Endothelial cell of hepatic sinusoid (primary cell): ENCODE measurements around the gene AK3.
"Not testable (repeated sequence)": the region's sequence is repeated elsewhere in the genome, so short reads cannot be mapped to it uniquely, and the experiment has no call there.

ENCODE experiments used
- in situ Hi-C: cut with HindIII; loops from 2 replicates; pipeline ENCODE4 v1.10.0; 2017; ENCODE audit warnings: low sequenced_read_pairs

Gene AK3

DNA sequence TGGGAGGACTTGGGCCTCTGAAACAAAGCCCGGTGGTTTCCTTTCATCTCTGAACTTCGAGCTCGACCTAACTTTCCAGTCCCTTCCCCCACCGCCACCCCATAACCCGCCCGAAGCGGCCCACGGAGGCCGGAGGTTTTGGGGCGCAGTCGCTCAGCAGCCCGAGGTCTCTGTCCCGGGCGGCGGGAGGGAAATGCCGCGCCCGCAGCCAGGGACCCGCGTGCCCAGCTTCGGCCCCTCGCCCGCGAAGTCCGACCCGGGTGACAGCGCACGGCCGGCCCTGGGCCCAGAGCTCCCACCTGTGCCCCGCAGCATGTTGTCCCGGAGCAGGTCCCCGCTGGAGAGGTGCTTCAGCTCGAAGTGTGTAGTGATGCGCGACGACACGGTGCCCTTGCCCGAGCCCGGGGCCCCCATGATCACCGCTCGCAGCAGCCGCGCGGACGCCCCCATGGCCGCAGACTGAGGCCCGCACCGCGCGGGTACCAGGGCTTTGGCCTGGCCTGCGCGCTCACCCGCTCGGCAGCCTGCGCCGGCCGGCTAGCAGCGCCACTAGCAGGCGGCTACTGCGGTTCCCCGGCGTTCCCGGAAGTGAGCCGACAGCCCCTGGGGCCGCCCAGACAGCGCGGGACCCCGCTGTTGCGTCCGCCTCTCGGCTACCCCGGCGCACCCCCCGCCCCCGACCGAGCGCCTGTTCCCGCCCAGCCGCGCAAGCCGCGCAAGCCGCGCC, at the start of gene AK3:
Gene AK3, minus strand, starts transcription at position 565 of the 727 bp plus-strand sequence. Its CDS starts 115 bp downstream, at position 450.
- in situ Hi-C loops: no loop called here

DNA sequence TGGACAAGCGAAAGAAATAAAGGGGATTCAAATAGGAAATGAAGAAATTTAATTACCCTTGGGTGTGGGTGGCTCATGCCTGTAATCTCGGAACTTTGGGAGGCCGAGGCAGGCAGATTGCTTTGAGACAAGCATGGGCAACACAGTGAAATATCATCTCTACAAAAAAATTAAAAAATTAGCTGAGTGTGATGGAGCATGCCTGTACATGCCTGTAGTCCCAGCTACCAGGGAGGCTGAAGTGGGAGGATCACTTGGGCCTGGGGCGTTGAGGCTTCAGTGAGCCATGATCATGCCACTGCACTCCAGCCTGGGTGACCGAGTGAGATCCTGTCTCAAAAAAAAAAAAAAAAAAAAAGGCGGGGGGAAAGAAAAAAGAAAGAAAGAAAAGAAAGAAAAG, 47.7 kb upstream of the AK3 start:
- in situ Hi-C loops: no loop called here

DNA sequence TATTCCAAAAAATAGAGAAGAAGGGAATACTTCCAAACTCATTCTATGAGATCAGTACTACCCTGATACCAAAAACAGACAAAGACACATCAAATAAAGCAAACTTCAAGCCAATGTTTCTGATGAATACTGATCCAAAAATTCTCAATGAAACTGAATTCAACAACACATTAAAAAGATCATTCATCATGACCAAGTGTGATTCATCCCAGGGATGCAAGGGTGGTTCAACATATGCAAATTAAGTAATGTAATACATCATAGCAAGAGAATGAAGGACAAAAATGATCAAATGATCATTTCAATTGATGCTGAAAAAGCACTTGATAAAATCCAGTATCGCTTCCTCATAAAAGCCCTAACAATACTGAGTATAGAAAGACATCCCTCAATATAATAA, 46.9 kb upstream of the AK3 start:
- in situ Hi-C loops: no loop called here

DNA sequence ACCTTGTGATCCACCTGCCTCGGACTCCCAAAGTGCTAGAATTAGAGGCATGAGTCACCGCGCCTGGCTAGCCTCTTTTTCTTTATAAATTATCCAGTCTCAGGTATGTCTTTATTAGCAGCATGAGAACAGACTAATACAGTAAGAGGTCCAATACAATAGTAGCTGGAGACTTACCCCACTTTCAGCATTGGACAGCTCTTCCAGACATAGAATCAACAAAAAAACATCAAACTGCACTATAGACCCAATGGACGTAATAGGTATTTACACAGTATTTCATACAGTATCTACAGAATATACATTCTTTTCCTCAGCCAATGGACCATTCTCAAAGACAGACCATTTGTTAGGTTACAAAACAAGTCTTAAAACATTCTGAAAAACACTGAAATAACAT, 45.6 kb upstream of the AK3 start:
- in situ Hi-C loops: no loop called here

DNA sequence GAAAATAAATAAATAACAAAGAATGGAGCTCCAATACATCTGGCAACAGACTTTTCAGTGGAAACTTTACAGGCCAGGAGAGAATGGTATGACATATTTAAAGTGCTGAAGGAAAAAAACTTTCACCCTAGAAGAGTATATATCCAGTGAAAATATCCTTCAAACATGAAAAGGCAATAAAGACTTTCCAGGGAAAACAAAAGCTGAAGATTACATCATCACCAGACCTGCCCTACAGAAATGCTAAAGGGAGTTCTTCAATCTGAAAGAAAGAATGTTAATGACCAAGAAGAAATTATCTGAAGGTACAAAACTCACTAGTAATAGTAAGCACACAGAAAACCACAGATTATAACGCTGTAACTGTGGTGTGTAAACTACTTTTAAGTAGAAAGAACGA, 43.4 kb upstream of the AK3 start:
- in situ Hi-C loops: no loop called here

DNA sequence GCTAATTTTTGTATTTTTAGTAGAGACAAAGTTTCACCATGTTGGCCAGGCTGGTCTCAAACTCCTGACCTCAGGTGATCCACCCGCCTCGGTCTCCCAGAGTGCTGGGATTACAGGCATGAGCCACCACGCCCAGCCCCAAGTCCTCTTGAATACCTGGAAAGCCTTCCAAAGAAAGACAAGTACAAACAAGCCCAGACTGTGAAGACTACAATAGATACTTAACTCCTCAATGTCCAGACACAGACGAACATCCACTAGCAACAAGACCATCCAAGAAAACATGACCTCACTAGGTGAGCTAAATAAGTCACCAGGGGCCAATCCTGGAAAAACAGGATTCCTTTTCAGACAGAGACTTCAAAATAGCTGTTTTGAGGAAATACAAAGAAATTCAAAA, 42.2 kb upstream of the AK3 start:
- in situ Hi-C loops: not testable (repeated sequence)

DNA sequence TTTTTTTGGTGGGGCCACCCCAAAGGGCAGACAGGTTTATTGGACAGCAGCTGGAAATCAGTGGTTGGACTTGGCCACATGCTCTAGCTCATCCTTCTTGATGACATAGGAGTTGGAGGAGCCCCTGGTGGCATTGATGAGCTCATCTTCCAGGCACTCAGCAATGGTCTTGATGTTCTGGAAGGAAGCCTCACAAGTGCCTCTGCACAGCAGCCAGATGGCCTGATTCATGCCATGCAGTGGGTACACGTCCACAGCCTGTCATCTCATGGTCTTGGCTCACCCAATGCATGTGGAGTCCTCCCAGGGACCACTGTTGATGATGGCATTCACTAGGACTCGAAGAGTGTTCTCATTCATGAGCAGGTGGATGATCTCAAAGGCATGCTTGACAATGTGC, 40.4 kb upstream of the AK3 start:
- in situ Hi-C loops: no loop called here

DNA sequence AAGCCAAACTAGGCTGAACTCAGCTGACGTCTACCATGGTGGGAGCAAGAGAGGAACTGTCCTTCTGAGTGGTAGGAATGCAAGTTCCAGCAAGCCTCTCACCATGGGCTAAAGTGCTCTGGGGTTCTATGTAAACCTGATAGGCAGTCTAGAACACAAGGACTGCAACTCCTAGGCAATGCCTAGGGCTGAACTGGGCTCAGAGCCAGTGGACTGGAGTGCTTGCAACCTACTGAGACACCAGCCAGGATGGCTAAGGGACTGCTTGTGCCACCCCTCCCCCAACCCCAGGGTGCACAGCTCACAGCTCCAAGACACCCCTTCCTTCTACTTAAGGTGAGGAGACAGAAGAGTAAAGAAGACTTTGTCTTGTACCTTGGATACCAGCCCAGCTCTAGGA, 39.6 kb upstream of the AK3 start:
- in situ Hi-C loops: no loop called here

DNA sequence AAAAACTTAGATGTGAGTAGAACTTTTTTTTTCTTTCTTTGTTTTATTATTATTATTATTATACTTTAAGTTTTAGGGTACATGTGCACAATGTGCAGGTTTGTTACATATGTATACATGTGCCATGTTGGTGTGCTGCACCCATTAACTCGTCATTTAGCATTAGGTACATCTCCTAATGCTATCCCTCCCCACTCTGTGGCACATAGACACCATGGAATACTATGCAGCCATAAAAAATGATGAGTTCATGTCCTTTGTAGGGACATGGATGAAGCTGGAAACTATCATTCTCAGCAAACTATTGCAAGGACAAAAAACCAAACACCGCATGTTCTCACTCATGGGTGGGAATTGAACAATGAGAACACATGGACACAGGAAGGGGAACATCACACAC, 34.0 kb upstream of the AK3 start:
- in situ Hi-C loops: not testable (repeated sequence)

DNA sequence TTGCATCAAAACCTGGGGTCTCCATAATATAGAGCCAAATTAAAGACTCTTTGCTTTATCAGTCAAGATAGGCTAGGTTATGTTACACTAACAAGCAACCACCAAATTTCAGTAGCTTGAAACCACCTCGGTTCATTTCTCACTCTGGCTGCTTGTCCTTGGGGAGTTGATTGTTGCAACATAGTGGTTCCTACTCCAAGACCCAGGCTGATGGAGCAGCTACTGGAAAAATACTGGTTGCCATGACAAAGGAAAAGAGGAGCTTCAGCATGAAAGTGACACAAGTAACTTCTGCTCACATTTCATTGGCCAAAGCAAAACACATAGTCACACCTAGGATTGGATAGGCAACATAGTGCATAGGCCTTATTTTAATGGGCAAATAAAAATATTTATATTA, 33.2 kb upstream of the AK3 start:
- in situ Hi-C loops: no loop called here

DNA sequence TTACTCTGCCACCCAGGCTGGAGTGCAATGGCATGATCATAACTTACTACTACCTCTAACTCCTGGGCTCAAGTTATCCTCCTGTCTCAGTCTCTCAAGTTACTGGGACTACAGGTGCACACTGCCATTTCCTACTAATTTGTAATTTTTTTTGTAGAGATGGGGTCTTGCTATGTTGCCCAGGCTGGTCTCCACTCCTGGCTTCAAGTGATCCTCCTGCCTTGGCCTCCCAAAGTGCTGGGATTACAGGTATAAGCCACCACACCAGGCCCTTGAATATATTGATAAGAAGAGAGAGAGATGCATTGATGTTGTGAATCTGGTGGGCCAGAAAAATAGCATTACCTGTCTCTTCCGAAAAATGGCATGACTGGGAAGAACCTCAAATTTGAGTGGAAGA, 30.8 kb upstream of the AK3 start:
- in situ Hi-C loops: no loop called here

DNA sequence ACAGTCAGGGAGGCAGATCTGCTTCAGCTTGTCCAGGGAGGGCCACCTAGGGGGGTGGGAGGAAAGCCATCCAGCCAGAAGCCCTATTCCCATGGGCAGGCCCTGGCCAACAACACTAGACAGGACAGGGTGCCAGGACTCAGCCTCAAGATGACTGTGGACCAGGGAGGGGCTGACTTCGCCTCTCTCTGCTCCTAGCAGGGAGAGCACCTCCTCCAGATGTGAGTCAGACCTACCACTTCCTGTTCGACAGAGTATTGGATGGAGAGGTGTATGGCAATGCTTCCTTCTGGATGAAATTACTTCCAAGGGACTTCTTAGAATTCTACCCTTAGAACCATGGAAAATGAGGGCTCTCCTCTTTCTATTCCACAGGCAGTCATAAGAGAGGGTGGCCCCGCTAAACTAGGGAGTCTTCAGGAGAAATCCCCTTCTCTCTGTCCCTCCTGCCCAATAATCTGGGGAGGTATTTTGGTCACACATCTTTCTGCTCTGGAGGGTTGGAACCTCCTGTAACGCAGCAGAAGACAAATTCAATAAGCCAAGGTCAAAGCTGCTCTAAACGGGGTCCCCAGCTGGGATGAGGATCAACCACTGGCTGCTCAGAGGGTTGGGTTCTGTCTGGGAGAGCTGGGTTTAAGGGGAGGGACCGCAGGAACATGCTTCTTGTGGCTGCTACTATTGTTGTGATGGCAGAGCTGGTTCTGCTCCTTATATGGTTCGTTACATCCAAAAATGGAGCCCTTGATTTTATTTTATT, 28.5 kb upstream of the AK3 start:
- in situ Hi-C loops: no loop called here

DNA sequence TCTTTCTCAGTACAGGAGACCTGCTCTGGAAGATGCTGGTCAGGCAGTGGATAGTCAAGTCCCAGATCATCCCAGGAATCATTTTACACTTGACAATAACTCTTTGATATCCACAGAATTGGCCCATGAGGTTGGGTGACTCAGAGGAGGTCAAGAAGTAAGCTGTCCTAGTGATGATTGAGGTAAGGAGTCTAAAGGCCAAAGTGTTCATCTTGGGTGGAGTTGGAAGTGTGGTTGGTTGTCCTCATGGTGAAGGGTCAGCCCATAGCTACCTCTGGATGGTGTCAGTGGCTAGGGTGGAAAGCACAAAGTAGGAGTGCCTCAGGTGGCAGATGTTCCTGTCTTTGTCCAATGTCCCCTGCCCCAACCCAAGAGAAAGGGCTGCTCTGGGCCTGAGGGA, 27.7 kb upstream of the AK3 start:
- in situ Hi-C loops: no loop called here

DNA sequence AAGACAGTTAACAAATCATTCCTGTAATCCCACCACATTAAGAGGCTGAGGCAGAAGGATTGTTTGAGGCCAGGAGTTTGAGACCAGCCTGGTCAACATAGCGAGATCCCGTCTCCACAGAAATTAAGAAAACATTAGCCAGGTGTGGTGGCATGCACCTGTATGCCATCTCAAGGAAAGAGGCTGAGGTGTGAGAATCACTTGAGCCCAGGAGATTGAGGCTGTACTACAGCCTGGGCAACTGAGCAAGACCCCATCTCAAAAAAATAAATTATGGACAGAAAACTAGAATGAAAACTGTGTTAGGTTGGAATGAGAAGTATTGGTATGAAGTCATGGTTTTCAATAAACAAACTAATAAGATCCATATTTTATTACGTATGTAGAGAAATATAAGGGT, 23.0 kb upstream of the AK3 start:
- in situ Hi-C loops: no loop called here

DNA sequence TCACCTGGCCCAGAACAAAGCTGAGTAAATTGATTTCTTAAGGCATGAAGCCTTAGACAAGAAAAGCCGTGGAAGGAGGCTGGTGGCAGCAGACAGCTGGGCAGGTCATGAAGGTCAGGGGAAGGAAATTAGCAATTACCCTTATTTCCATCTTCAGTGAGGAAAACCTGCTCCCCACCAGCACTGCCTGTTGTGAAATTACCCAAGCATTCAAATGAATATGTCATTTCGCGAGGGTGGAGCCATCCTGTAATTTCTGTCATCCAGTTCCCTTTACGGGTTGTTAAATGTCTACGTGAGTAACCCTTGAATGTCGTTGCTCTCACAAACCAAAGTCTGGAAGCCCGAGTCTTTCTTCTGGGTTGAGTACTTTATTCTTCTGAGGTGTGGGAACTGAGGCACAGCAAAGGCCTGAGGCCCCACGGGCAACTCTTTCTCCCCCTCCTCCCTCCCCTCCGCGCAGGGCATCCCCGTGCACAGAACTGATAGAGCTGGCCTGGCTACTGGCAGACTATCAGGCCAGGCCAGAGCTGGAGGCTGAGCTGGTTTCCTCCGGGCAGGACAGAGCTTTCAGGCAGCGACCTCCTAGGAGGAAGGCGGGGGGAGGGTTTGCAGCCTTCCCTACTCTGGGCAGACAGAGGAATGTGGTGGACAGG, 22.0 kb upstream of the AK3 start:
- in situ Hi-C loops: no loop called here

DNA sequence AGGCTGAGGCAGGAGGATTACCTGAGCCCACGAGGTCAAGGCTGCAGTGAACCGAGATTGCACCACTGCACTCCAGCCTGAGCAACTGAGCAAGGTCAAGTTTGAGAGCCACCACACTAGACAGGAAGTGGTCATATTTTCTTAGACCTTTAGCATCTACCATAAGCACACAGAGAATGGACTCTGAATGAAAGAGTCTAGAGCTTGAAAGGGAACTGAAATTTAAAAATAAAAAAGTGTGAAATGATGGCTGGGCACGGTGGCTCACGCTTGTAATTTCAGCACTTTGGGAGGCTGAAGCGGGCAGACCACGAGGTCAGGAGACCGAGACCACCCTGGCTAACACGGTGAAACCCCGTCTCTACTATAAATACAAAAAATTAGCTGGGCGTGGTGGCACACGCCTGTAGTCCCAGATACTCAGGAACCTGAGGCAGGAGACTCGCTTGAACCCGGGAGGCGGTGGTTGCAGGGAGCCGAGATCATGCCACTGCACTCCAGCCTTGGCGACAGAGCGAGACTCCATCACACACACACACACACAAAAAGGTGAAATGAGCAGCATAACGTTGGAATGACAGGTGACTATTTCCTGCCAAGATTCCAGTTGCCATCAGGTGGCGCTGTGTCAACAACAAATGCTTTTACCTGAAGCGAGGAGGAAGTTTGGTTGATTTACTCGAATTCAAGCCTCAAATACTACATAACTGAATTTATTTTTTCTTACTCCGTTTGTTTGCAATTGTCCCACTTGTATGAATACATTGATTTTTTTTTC, 21.3 kb upstream of the AK3 start:
- in situ Hi-C loops: no loop called here

DNA sequence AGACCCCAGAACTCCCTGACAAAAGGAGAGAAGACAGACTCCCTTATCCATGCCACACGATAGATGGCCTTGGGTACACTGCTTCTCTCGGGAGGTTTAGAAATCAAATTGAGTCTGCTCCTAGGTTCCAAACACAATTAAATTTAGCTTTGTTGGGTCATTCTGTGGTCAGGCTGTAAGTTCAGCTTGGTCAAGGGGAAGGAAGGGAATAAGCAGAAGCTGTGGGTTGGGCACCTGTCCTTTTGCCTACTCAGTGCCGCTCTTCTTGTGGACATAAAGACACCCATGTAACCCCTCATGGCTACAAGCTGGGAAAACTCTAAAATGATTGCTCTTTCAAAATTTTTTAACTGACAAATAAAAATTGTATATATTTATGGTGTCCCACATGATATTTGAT, 19.1 kb upstream of the AK3 start:
- in situ Hi-C loops: no loop called here

DNA sequence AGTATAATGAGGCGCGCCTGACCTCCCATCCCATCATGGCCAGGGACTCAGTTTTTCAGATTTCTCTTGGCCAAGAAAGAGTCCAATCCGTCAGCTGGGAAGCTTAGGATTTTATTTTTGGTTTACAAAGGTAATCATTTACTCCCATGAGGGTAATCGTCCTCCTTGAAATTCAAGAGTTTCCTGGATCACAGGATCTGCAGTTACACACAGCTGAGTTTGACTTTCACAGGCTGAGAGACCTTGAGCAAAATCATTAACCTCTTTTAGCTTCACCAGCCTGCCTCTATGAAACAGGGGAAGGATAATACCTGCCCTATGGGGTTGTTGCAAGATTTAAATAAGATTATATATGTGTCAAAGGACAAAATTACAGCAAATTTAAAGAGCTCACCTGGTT, 15.4 kb upstream of the AK3 start:
- in situ Hi-C loops: loop anchor here (5.0 to 10.0 kb wide), 3 partner anchors 131 to 848 kb away; no protein-coding TSS in a partner anchor

DNA sequence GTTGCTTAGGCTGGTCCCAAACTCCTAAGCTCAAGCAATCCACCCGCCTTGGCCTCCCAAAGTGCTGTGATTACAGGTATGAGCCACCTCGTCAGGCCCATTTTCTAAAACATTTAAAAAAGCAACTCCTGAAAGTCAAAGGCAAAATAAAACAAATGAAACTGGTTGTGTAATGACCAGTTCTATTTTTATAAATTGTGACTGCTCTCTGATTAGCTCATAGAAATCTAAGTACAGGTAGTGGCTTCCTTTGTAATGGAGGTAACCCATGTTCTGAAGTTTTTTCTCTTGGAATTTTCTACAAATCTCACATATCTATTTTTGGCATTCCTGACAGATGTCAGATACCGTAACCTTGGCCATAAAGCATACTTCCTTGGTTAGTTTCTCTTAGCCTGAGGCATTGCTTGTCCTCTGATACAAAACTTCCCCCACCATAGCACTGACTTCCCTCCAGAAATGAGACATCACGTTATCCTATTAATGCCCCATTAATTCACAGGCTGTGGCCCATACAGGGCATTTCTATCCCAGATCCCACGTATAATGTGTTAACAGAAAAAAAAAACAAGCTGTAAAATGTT, 14.1 kb upstream of the AK3 start:
- in situ Hi-C loops: loop anchor here (5.0 to 10.0 kb wide), 3 partner anchors 132 to 850 kb away; no protein-coding TSS in a partner anchor

DNA sequence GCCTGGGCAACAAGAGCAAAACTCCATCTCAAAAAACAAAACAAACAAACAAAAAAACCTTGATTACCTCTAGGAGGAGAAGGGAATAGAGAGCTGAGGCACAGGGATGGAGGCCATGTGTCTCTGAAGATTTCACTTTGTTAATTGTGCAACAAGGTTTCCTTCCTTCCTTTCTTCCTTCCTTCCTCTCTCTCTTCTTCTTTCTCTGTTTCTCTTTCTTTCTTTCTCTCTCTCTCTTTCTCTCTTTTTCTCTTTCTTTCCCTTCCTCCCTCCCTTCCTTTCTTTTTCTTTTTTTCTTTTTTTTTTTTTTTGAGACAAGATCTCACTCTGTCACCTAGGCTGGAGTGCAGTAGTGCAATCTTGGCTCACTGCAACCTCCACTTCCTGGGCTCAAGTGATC, 13.5 kb upstream of the AK3 start:
- in situ Hi-C loops: loop anchor here (10.0 kb wide), 2 partner anchors 240 to 850 kb away; no protein-coding TSS in a partner anchor
